ENCODE results near the gene FBXO41.

The FBXO41 gene

DNA sequence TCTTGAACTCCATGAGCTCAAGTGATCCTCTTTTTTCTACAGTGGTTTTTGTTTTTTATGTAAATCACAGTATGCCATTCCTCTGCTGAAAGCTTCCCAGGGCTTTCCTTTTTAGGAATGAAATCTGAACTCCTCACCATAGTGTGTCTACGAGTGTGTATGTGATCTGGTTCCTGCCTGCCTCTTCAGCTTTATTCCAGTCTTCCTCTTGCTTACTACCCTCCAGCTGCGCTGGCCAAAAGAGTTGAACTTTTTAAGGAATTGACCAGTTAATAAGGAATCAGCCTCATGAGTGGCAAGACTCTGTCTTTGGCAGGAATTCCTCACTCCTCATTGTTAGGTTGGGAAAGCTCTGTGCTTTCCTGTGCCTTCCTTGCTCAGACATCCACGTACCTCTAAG, 46.1 kb downstream of the FBXO41 start:
- TF ChIP-seq, protein P1, sequence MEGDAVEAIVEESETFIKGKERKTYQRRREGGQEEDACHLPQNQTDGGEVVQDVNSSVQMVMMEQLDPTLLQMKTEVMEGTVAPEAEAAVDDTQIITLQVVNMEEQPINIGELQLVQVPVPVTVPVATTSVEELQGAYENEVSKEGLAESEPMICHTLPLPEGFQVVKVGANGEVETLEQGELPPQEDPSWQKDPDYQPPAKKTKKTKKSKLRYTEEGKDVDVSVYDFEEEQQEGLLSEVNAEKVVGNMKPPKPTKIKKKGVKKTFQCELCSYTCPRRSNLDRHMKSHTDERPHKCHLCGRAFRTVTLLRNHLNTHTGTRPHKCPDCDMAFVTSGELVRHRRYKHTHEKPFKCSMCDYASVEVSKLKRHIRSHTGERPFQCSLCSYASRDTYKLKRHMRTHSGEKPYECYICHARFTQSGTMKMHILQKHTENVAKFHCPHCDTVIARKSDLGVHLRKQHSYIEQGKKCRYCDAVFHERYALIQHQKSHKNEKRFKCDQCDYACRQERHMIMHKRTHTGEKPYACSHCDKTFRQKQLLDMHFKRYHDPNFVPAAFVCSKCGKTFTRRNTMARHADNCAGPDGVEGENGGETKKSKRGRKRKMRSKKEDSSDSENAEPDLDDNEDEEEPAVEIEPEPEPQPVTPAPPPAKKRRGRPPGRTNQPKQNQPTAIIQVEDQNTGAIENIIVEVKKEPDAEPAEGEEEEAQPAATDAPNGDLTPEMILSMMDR (conservative IDR thresholded peaks at IDR 0.05) = no peak

DNA sequence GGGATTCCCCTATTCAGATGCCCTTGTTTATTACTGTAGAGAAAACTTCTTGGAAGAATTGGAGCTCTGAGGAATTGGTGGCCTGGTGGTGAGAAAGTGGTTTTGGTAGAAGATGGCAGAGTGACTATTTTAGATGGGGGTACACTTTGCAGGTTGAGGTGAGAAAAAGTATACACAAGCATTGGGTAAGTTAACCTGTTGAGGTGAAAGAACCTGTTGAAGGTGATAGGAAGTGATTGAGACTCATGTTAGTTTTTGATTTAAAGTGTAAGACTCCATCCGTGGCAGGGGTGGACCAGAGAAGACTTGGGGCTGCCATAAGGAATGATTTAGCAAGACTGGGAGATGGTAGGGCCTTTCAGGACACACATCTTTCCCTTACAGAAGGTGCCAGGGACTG, 47.1 kb downstream of the FBXO41 start:
- TF ChIP-seq, protein P1 (conservative IDR thresholded peaks at IDR 0.05) = no peak

More for the DNA sequence above, 46.1 kb downstream of the FBXO41 start:
- H3K27ac ChIP-seq = no peak overlapping the region

DNA sequence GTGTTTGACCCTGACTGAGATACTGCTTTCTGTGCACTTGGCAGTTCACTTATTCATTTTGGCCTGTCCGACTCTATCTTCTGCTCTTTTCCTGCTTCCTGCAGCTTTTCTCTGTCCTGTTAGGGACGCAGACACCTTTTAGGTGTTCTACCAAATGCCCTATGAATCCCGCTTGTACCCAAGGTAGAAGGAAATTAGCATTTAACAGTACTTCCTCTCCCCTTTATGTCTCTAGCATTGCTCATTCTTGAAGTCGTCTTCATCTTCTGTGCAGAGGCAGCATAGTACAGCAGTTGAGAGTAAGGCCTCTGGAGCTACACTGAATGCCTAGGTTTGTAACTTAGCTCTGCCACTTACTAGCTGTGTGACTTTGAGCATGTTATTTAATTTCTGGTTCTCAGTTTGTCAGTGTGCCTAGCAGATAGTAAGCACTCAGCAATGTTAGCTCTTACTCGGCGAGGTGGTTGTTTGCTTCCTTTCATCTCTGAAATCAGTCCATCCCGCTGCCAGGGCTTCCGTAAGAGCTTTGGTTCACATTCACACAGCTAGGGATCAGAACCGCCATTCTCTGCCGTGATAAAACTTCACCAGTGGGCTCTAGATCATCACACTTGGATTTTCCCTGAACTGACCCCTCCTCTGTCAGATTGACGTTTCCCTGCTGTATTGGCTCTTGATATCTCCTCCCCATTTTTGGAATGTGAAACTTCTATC, 48.8 kb downstream of the FBXO41 start:
- peak overlapping the region; percentile 87; the same call in 1 of the 2 replicates for H3K27ac ChIP-seq
- TF ChIP-seq, protein P1 (conservative IDR thresholded peaks at IDR 0.05) = no peak

More for the DNA sequence above, 47.1 kb downstream of the FBXO41 start:
- no peak overlapping the region for H3K27ac ChIP-seq

DNA sequence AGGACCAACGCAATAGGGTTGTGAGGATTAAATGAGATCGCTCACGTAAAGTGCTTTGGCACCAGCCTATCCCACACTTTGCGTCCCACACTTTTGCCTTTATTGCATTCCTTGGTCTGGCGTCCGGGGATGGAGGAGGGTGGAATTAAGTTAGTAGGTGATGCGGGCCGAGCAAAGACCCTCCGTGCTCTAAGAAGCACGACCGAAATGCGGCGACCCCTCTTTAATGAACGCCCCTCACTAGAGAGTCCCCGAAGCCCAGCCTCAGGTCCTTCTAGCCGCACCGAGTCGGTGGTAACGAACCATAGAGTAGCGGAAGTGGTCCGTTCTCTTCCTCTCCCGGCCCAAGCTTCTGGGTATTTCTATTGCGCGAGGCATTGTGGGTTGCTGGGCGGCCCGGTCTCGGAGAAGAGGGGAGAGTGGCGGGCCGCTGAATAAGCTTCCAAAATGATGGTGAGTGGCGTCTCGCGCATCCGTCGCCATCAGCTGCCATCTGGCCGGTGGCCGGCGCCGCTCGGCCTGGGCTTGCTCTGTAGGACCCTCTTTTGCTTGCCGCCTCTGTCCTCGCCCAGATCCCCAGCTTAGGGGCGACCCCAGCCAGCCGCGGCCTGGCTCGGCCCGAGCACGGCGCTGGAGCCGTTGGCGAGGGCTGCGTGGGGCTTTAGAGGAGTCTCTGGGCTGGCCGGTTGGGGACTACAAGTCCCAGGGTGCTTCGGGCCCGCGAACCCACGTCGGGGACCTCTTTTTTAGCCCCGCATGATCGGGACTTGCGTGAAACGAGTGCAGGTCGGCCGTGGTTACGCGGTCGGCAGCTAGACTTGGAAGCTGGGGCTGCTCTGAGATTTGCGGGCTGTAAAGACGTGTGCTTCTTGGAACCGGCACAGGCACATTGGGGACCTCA, 50.1 kb downstream of the FBXO41 start, which contains the start of gene CCT7:
Gene CCT7 (plus strand): TSS at position 377 of the 901 bp plus-strand sequence. CDS start 71 bp downstream, at position 448.
- TF ChIP-seq, protein P1 (conservative IDR thresholded peaks at IDR 0.05) = no peak
- H3K27ac ChIP-seq = peak within 1 kb of the TSS; percentile 87

DNA sequence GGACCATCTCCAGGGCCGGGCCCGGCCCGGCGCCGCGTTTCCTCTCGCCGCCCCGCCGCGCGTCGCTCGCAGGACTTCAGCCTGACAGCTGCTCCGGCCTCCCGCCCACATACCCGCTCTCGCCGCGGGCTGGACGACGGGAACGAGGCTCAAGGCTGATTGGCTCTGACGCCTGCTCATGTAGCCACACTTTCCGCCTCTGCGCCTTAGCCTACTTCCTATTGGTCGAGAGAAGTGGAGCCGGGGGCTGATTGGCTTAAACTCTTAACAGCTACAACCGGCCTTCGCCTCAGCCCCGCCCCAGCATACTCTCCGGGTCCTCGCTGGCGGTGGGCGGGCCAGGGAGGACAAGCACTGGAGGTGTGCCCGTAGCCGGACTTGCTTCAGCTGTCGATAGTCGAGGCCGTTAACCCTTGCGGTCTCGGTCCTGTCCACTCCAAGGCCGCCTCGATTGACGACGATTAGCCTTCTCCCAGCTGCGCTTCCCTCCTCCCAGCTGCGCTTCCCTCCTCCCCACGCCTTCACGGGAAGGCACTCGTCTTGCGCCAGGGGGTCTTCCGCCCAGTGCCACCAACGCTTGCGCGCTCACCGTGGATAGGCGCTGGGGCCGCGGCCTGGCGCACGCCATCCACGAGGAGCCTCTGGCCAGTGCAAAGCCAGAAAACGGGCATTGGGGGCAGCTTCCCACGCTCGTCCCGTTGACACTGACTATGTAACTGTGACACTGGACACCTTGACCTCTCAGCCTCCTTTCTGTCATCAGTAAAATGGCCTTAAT, 50.9 kb downstream of the FBXO41 start, which contains the start of gene PRADC1:
Gene PRADC1 (minus strand): TSS at position 86 of the 778 bp plus-strand sequence. CDS start 79 bp downstream, at position 7.
- peak within 1 kb of the TSS; percentile 87 for H3K27ac ChIP-seq

DNA sequence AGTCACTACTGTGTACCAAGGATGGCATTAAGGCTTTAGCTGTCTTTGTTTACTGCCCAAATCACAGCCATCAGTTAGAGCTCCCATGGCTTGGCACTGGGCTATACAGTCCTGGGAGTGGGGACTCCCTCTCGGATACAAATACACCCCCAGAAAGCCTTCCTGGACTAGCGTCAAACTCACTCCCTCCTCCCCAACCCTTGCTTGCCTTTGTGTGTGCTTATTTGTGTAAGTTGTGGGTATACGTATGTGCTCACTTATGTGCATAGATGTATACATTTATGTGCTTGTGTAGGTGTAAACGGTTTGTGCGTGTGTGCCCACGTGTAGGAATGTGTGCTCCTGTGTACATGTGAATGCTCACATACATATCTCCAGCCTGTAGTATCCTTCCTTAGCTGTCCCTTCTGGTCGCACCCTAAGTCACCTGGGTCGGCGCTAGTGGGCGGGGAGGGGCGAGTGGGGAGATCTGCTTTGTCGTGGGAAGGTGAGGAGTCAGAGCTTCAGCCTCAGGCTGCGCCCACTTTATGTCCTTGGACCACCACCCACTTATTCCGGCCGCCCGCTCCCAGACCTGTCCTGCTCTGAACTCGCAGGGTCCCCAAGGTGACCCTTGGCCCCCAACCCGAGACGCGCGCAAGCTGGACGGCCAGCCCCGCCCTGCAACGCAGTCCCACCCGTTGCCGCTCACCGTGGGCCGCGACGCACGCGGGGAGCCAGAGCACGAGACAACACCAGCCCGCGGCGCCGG, 51.7 kb downstream of the FBXO41 start:
- TF ChIP-seq, protein P1 (conservative IDR thresholded peaks at IDR 0.05) = peak; percentile 23; the same call in 1 of the 2 replicates
- H3K27ac ChIP-seq = peak overlapping the region; percentile 87

More for the DNA sequence above, 50.9 kb downstream of the FBXO41 start, which contains the start of gene PRADC1:
- TF ChIP-seq, protein P1 (conservative IDR thresholded peaks at IDR 0.05) = no peak

Measured in VCaP (cell line).